ENCODE results near the gene COL8A1. TPM values are rescaled to one million over a fixed set of nuclear protein-coding genes. Genes with fewer than 3 reads are reported as not detected.

The COL8A1 gene
- total RNA-seq, 1 donor from 2014 or later = 5.6 TPM

DNA sequence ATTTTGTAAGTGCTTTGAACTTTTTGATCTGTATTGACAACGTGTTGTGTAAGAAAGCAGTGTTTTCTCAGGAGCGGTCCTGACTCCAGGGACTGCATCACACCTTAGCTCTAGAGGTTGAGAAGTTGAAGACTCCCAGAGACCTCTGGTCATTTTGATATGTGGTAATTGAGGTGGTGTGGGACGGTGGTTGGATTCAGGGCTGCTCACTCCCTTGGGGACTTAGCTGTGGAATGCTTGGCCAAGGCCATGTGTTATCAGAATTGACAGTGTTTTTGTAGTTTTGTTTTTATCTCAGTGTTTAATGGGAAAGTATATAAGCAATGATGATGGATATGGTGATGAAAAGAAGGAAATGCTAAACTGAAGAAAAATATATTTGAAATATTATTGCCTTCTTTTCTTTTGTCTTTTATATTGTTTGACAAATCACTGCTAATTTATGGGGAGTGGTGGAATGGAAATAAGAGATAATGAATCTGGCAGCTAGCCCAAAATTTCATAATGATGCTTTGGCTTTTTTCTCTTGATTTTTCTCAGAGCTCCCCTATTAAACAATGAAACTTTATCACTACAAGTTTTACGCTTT is 195.3 kb downstream of the COL8A1 start:
- DNase-seq (ENCODE audit: low spot score) = no peak
- H3K27ac Mint-ChIP-seq (ENCODE audit: unreplicated experiment) = no peak overlapping the region
- H3K4me3 Mint-ChIP-seq (ENCODE audit: unreplicated experiment) = no peak overlapping the region
- H3K36me3 Mint-ChIP-seq (ENCODE audit: low read depth, unreplicated experiment) = no peaks in the 10 kb centered on the region
- H3K27me3 Mint-ChIP-seq (ENCODE audit: unreplicated experiment) = peaks cover 4% of the 10 kb centered on the region
- TF ChIP-seq, protein P1, sequence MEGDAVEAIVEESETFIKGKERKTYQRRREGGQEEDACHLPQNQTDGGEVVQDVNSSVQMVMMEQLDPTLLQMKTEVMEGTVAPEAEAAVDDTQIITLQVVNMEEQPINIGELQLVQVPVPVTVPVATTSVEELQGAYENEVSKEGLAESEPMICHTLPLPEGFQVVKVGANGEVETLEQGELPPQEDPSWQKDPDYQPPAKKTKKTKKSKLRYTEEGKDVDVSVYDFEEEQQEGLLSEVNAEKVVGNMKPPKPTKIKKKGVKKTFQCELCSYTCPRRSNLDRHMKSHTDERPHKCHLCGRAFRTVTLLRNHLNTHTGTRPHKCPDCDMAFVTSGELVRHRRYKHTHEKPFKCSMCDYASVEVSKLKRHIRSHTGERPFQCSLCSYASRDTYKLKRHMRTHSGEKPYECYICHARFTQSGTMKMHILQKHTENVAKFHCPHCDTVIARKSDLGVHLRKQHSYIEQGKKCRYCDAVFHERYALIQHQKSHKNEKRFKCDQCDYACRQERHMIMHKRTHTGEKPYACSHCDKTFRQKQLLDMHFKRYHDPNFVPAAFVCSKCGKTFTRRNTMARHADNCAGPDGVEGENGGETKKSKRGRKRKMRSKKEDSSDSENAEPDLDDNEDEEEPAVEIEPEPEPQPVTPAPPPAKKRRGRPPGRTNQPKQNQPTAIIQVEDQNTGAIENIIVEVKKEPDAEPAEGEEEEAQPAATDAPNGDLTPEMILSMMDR (IDR thresholded peaks at IDR 0.05; ENCODE audit: unreplicated experiment) = no peak
- H3K4me1 Mint-ChIP-seq (ENCODE audit: unreplicated experiment) = peaks cover 2% of the 10 kb centered on the region
- H3K9me3 Mint-ChIP-seq (ENCODE audit: unreplicated experiment) = no peaks in the 10 kb centered on the region

- Mint-ChIP-seq H3K9me3 (ENCODE audit: unreplicated experiment) (no peaks in the 10 kb centered on the region), H3K27me3 (ENCODE audit: unreplicated experiment) (peaks cover 3% of the 10 kb centered on the region), H3K4me1 (ENCODE audit: unreplicated experiment) (peaks cover 2% of the 10 kb centered on the region), H3K27ac (ENCODE audit: unreplicated experiment) (no peak overlapping the region), H3K36me3 (ENCODE audit: low read depth, unreplicated experiment) (no peaks in the 10 kb centered on the region), H3K4me3 (ENCODE audit: unreplicated experiment) (no peak overlapping the region)
- TF ChIP-seq, protein P1 (IDR thresholded peaks at IDR 0.05; ENCODE audit: unreplicated experiment) = no peak
- no peak for DNase-seq (ENCODE audit: low spot score)
Measured at GRCh38 chr3:99834211-99834957, 196.0 kb downstream of the COL8A1 start.

DNA sequence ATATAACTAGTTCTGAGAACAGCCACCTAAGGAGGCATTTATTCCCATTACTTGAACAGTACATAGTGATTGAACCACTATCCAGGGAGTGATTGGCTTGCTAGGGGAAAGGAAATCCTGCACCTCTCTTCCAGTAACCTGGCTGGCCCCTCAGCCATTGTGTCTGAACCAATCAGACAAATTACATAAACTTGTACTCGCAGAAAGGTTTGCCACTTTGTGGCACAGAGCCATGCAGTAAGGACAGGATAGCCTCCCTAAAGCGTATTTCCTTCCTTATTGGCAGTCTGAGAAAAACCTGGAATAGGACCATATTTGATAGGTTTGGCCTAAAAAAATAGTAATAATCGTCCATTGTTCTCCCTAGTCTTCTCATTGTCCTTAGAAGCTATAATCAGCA is 198.3 kb downstream of the COL8A1 start:
- Mint-ChIP-seq H3K4me3 (ENCODE audit: unreplicated experiment) (no peak overlapping the region), H3K27me3 (ENCODE audit: unreplicated experiment) (no peaks in the 10 kb centered on the region), H3K4me1 (ENCODE audit: unreplicated experiment) (peaks cover 2% of the 10 kb centered on the region), H3K27ac (ENCODE audit: unreplicated experiment) (no peak overlapping the region), H3K36me3 (ENCODE audit: low read depth, unreplicated experiment) (no peaks in the 10 kb centered on the region), H3K9me3 (ENCODE audit: unreplicated experiment) (no peaks in the 10 kb centered on the region)
- TF ChIP-seq, protein P1 (IDR thresholded peaks at IDR 0.05; ENCODE audit: unreplicated experiment) = no peak
- DNase-seq (ENCODE audit: low spot score) = no peak

GRCh38 chr3:99837715-99838114 is 199.3 kb downstream of the COL8A1 start:
- DNase-seq (ENCODE audit: low spot score) = no peak
- TF ChIP-seq, protein P1 (IDR thresholded peaks at IDR 0.05; ENCODE audit: unreplicated experiment) = no peak
- H3K4me3 Mint-ChIP-seq (ENCODE audit: unreplicated experiment) = no peak overlapping the region
- H3K9me3 Mint-ChIP-seq (ENCODE audit: unreplicated experiment) = no peaks in the 10 kb centered on the region
- H3K4me1 Mint-ChIP-seq (ENCODE audit: unreplicated experiment) = peaks cover 2% of the 10 kb centered on the region
- H3K27ac Mint-ChIP-seq (ENCODE audit: unreplicated experiment) = no peak overlapping the region
- H3K27me3 Mint-ChIP-seq (ENCODE audit: unreplicated experiment) = no peaks in the 10 kb centered on the region
- H3K36me3 Mint-ChIP-seq (ENCODE audit: low read depth, unreplicated experiment) = no peaks in the 10 kb centered on the region

DNA sequence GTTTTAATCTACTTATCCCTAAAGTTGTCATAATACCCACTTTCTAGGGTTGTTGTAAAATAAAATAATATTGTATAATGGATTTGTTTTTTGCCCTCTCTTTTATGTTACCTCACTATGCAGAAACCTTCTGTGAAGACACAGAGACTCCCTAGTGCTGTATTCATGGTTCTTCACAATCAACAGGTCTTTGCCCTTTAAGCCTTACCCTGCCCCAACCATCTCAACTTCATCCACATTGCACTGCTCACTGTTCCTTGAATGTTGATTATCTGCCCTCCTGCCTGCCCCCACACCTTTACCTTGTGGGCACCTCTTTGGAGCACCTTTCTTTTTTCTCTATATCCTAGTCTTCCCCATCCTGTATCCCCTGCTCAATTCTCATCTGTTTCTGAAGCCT is 200.4 kb downstream of the COL8A1 start:
- TF ChIP-seq, protein P1 (IDR thresholded peaks at IDR 0.05; ENCODE audit: unreplicated experiment) = no peak
- DNase-seq (ENCODE audit: low spot score) = no peak
- Mint-ChIP-seq H3K27me3 (ENCODE audit: unreplicated experiment) (no peaks in the 10 kb centered on the region), H3K4me1 (ENCODE audit: unreplicated experiment) (peaks cover 8% of the 10 kb centered on the region), H3K36me3 (ENCODE audit: low read depth, unreplicated experiment) (no peaks in the 10 kb centered on the region), H3K9me3 (ENCODE audit: unreplicated experiment) (no peaks in the 10 kb centered on the region), H3K27ac (ENCODE audit: unreplicated experiment) (no peak overlapping the region), H3K4me3 (ENCODE audit: unreplicated experiment) (no peak overlapping the region)

Measured in endothelial cell (in vitro differentiated cells).